A549 (cell line): ENCODE measurements around the gene SCG2. TPM values are rescaled to one million over a fixed set of nuclear protein-coding genes. Genes with fewer than 3 reads are reported as not detected.

Experiments used
- ATAC-seq, 2 experiments: fragments of 200-7000 bp in 1 of 2; fragments of >200 bp in 1 of 2; cut with Nextera tagmentation in 1 of 2; cut with Tn5 transposase in 1 of 2; 3 replicates each; pipeline versions ENCODE4 v1.8.0 to v1.9.1; 2018 to 2020; ENCODE audit warnings: mild to moderate bottlenecking in 1 of 2, moderate library complexity in 1 of 2
- CTCF ChIA-PET: fragments of 300-600 bp; sonication (Branson Sonifier 250); formaldehyde crosslinking; extraction: SDS; loops from one replicate; lab custom pipeline; 2021; ENCODE audit warnings: antibody characterized with exemption, inconsistent platforms; lab: Yijun Ruan, JAX
- POLR2A ChIA-PET: fragments of 350-600 bp; formaldehyde crosslinking; extraction: SDS; loops from one replicate; lab custom pipeline; 2021; ENCODE audit warnings: antibody characterized with exemption, inconsistent platforms; lab: Yijun Ruan, JAX
- DNase-seq, 2 experiments: peaks; one replicate each; pipeline versions ENCODE4 v3.0.0 to v3.0.0-alpha.2; 2011 to 2016; ENCODE audit warnings: low read depth in 1 of 2, low spot score in 1 of 2
- FAIRE-seq: peaks from 2 replicates; lab custom pipeline; 2011; peaks lifted over from hg19 to GRCh38; lab: Jason Lieb, UNC
- H3K27ac ChIP-seq, 2 experiments: fragments of >200 bp; sonication (Bioruptor Twin); formaldehyde crosslinking; 3 replicates each; pipeline ENCODE4 v1.5.1; 2016 to 2017
- H3K4me1 ChIP-seq: fragments of >200 bp; sonication (Bioruptor Twin); formaldehyde crosslinking; 3 replicates; pipeline ENCODE4 v1.6.1; 2016
- H3K4me2 ChIP-seq: fragments of >200 bp; sonication (Bioruptor Twin); formaldehyde crosslinking; 3 replicates; pipeline ENCODE4 v1.6.1; 2016
- H3K4me3 ChIP-seq: fragments of >200 bp; sonication (Bioruptor Twin); formaldehyde crosslinking; 3 replicates; pipeline ENCODE4 v1.5.1; 2016
- H3K9me3 ChIP-seq: fragments of >200 bp; sonication (Bioruptor Twin); formaldehyde crosslinking; 3 replicates; pipeline ENCODE4 v1.6.1; 2016
- BHLHE40 ChIP-seq: IDR thresholded peaks from 2 replicates; pipeline ENCODE4 v1.6.1; 2012; ENCODE audit warnings: low read depth, low read length, inconsistent platforms
- CBX2 ChIP-seq: fragments of 200-600 bp; sonication (generic); IDR thresholded peaks from 2 replicates; pipeline ENCODE4 v1.6.1; 2016; ENCODE audit warnings: low read depth, mild to moderate bottlenecking, borderline replicate concordance
- CBX8 ChIP-seq: fragments of 200-600 bp; sonication (generic); IDR thresholded peaks from 2 replicates; pipeline ENCODE4 v1.6.1; 2016
- CEBPB ChIP-seq, 2 experiments: fragments of >200 bp in 1 of 2; sonication (Bioruptor Twin) in 1 of 2; formaldehyde crosslinking in 1 of 2; IDR thresholded peaks; 2 replicates each; pipeline ENCODE4 v1.6.1; 2012 to 2016
- CHD2 ChIP-seq: fragments of 150-350 bp; IDR thresholded peaks from 2 replicates; pipeline ENCODE4 v1.6.1; 2014; ENCODE audit warnings: low read length; ENCODE audit not compliant: partially characterized antibody
- CHD4 ChIP-seq: fragments of 200-600 bp; sonication (generic); IDR thresholded peaks from 2 replicates; pipeline ENCODE4 v1.6.1; 2016; ENCODE audit warnings: antibody characterized with exemption, mild to moderate bottlenecking, borderline replicate concordance
- EP300 ChIP-seq, 2 experiments: fragments of >200 bp; sonication (Bioruptor Twin); formaldehyde crosslinking; IDR thresholded peaks; 2 replicates in 1 of 2; 3 replicates in 1 of 2; pipeline ENCODE4 v1.6.1; 2016 to 2017
- ESRRA ChIP-seq: fragments of 150-350 bp; IDR thresholded peaks from 2 replicates; pipeline ENCODE4 v1.6.1; 2014; ENCODE audit warnings: mild to moderate bottlenecking, low read length, borderline replicate concordance
- FOSB ChIP-seq: fragments of 250-450 bp; sonication (Bioruptor Pico); IDR thresholded peaks from 2 replicates; pipeline ENCODE4 v1.5.0; 2020; ENCODE audit warnings: mild to moderate bottlenecking, moderate library complexity
- FOSL2 ChIP-seq, 2 experiments: fragments of 450-650 bp in 1 of 2; fragments of >200 bp in 1 of 2; sonication (Bioruptor Twin) in 1 of 2; formaldehyde crosslinking; IDR thresholded peaks; 2 replicates each; pipeline versions ENCODE4 v1.5.0 to v1.6.1; 2016 to 2020; ENCODE audit warnings: mild to moderate bottlenecking in 1 of 2, moderate library complexity in 1 of 2
- FOXS1 ChIP-seq: fragments of 250-450 bp; sonication (Bioruptor Pico); IDR thresholded peaks from 2 replicates; pipeline ENCODE4 v1.5.0; 2020; ENCODE audit warnings: mild to moderate bottlenecking, moderate library complexity
- HDAC2 ChIP-seq: fragments of 200-600 bp; sonication (generic); IDR thresholded peaks from 2 replicates; pipeline ENCODE4 v1.6.1; 2016
- HEYL ChIP-seq: fragments of 250-450 bp; sonication (Bioruptor Pico); IDR thresholded peaks from 2 replicates; pipeline ENCODE4 v1.8.0; 2021; ENCODE audit warnings: mild to moderate bottlenecking, moderate library complexity
- HOXB5 ChIP-seq: fragments of 250-450 bp; sonication (Bioruptor Pico); IDR thresholded peaks from 2 replicates; pipeline ENCODE4 v1.5.0; 2020; ENCODE audit warnings: mild to moderate bottlenecking, moderate library complexity
- JUN ChIP-seq, 2 experiments: fragments of >200 bp; sonication (Bioruptor Twin); formaldehyde crosslinking; IDR thresholded peaks; 2 replicates in 1 of 2; 3 replicates in 1 of 2; pipeline ENCODE4 v1.6.1; 2016 to 2017
- KDM5A ChIP-seq: fragments of 200-600 bp; sonication (generic); IDR thresholded peaks from 2 replicates; pipeline ENCODE4 v1.6.1; 2016; ENCODE audit warnings: antibody characterized with exemption, mild to moderate bottlenecking
- MAZ ChIP-seq: fragments of 150-350 bp; IDR thresholded peaks from 2 replicates; pipeline ENCODE4 v1.6.1; 2014; ENCODE audit warnings: antibody characterized with exemption, low read depth, low read length, borderline replicate concordance
- NFE2L2 ChIP-seq: fragments of 150-350 bp; conservative IDR thresholded peaks from 2 replicates; pipeline ENCODE4 v1.6.1; 2014; ENCODE audit warnings: low read length
- NPAS2 ChIP-seq: fragments of 250-450 bp; sonication (Bioruptor Pico); IDR thresholded peaks from 2 replicates; pipeline ENCODE4 v1.8.0; 2022; ENCODE audit warnings: mild to moderate bottlenecking, moderate library complexity, borderline replicate concordance
- PHF8 ChIP-seq: fragments of 200-600 bp; sonication (generic); IDR thresholded peaks from 2 replicates; pipeline ENCODE4 v1.6.1; 2016; ENCODE audit warnings: low read depth, mild to moderate bottlenecking, antibody characterized with exemption, moderate library complexity, borderline replicate concordance
- POLR2A ChIP-seq: IDR thresholded peaks from 2 replicates; pipeline ENCODE4 v1.6.1; 2012; ENCODE audit warnings: mild to moderate bottlenecking, low read length
- RAD21 ChIP-seq, 2 experiments: fragments of >200 bp in 1 of 2; sonication (Bioruptor Twin) in 1 of 2; formaldehyde crosslinking in 1 of 2; IDR thresholded peaks in 1 of 2; conservative IDR thresholded peaks in 1 of 2; 2 replicates in 1 of 2; 3 replicates in 1 of 2; pipeline ENCODE4 v1.6.1; 2012 to 2018; ENCODE audit warnings: inconsistent platforms in 1 of 2
- RARB ChIP-seq: fragments of 250-450 bp; sonication (Bioruptor Pico); IDR thresholded peaks from 2 replicates; pipeline ENCODE4 v1.8.0; 2021; ENCODE audit warnings: mild to moderate bottlenecking, moderate library complexity
- RCOR1 ChIP-seq: fragments of 150-350 bp; IDR thresholded peaks from 2 replicates; pipeline ENCODE4 v1.6.1; 2014; ENCODE audit warnings: antibody characterized with exemption, low read length, low read depth
- RNF2 ChIP-seq: fragments of 200-600 bp; sonication (generic); IDR thresholded peaks from 2 replicates; pipeline ENCODE4 v1.6.1; 2016; ENCODE audit warnings: low read depth, mild to moderate bottlenecking, antibody characterized with exemption, moderate library complexity, borderline replicate concordance
- SMC3 ChIP-seq: fragments of >200 bp; sonication (Bioruptor Twin); formaldehyde crosslinking; IDR thresholded peaks from 3 replicates; pipeline ENCODE4 v1.6.1; 2018; ENCODE audit warnings: inconsistent platforms
- SREBF2 ChIP-seq: fragments of 450-650 bp; IDR thresholded peaks from 2 replicates; pipeline ENCODE4 v1.6.1; 2014; ENCODE audit warnings: mild to moderate bottlenecking, moderate library complexity
- TFCP2L1 ChIP-seq: fragments of 250-450 bp; sonication (Bioruptor Pico); IDR thresholded peaks from 2 replicates; pipeline ENCODE4 v1.5.0; 2021; ENCODE audit warnings: mild to moderate bottlenecking
- TP53 ChIP-seq: fragments of 250-450 bp; sonication (Bioruptor Pico); IDR thresholded peaks from 2 replicates; pipeline ENCODE4 v1.5.0; 2021; ENCODE audit warnings: mild to moderate bottlenecking, moderate library complexity
- ZC3H11A ChIP-seq: fragments of 450-650 bp; IDR thresholded peaks from 2 replicates; pipeline ENCODE4 v1.6.1; 2014; ENCODE audit warnings: antibody characterized with exemption, mild to moderate bottlenecking
- ZFP36 ChIP-seq: fragments of 450-650 bp; IDR thresholded peaks from 2 replicates; pipeline ENCODE4 v1.6.1; 2014; ENCODE audit warnings: borderline replicate concordance; ENCODE audit not compliant: partially characterized antibody
- ZNF302 ChIP-seq: fragments of 250-450 bp; sonication (Bioruptor Pico); IDR thresholded peaks from 2 replicates; pipeline ENCODE4 v1.9.0; 2021; ENCODE audit warnings: inconsistent platforms, mild to moderate bottlenecking, moderate library complexity
- WGBS: methylation state at CpG from one replicate; pipeline ENCODE4 v1.1.6; 2017; ENCODE audit errors: missing lambda C conversion rate; 5-methylcytosine and 5-hydroxymethylcytosine counted together
- polyA plus RNA-seq, 4 experiments: library from polyadenylated mRNA; depleted of rRNA in 3 of 4; stranded (reverse); fragments of >200 nt; fragmentation: RNase III in 1 of 4; extraction: RNeasy Plus Mini Kit Qiagen cat#74134 plus additional on column Dnase treatment in 1 of 4; gene quantifications; 2 replicates in 3 of 4; 3 replicates in 1 of 4; pipeline ENCODE4 v1.2.3, GENCODE V29; 2011 to 2017
- TF ChIP-seq, protein P1 (sequence below): IDR thresholded peaks from 2 replicates; pipeline ENCODE4 v1.6.1; 2012
- TF ChIP-seq, protein P2 (sequence below): fragments of >200 bp; sonication (Bioruptor Twin); formaldehyde crosslinking; IDR thresholded peaks from 3 replicates; pipeline ENCODE4 v1.6.1; 2016
- TF ChIP-seq, protein P3 (sequence below): fragments of 250-450 bp; sonication (Bioruptor Pico); IDR thresholded peaks from 2 replicates; pipeline ENCODE4 v1.5.0; 2020; ENCODE audit warnings: low read depth, mild to moderate bottlenecking, moderate library complexity
- TF ChIP-seq, protein P4 (sequence below): fragments of 450-650 bp; IDR thresholded peaks from 2 replicates; pipeline ENCODE4 v1.6.1; 2014; ENCODE audit warnings: antibody characterized with exemption
- TF ChIP-seq, protein P5 (sequence below): fragments of >200 bp; sonication (Bioruptor Twin); formaldehyde crosslinking; IDR thresholded peaks from 2 replicates; pipeline ENCODE4 v1.6.1; 2016
- TF ChIP-seq, protein P6 (sequence below): IDR thresholded peaks from 2 replicates; pipeline ENCODE4 v1.6.1; 2012

The SCG2 gene
- polyA plus RNA-seq, 2 of the 4 experiments (the other 2 are of a cell fraction) = 0.84 to 10.2 TPM

DNA sequence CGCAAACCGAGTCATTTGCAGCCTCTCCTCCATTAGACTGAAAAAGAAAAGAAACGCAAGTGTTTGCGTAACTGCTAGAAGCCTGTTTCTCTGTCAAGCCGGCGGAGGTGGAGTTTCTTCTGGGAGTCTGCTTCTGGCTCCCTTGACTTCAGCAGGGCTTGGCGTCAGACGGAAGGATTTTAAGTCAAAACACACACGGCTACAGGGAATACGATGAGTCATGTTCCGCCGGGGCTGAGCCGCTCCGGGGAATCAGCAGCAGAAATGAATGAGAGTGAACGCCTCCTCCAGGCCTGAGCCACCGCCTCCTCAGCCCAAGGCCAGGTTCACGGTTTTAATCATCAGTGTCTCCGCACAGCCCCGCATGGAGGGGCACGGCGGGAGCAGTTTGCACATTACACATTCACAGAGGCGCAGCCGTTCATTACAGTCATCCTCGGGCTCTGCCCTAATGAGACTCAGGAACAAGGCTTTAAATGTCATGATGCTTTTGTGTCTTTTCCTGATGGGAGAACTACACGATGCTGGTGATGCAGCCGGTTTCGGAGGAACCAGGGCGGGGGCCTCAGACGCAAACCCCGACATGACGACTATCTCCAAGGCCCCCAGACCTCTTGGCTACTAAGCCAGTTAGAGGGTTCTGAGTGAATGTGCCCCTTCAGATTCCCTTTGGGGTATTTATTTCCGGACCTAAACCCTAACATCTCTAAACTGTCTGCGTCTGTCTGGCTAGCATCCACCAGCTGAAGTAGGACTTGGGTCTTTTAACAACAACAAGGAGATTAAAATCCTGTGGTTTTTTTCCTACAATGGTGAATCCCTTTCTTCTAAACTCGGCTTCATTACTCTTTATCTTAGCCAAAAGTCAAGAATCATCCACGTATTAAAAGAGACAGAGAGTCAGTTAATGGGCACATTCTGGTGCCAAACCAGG is 11.1 kb upstream of the SCG2 start:
- WGBS = 7% methylated on average over 35 of the region's 35 CpGs
- H3K9me3 ChIP-seq = no peaks in the 10 kb centered on the region
- ATAC-seq = peak; percentile 99 to 100
- peak overlapping the region; percentile 96 for H3K4me2 ChIP-seq
- POLR2A ChIA-PET = no interaction called here
- FAIRE-seq = peak; percentile 74
- H3K27ac ChIP-seq = peak overlapping the region; percentile 77 to 85
- peak overlapping the region; percentile 38 for H3K4me3 ChIP-seq
- peaks cover 20% of the 10 kb centered on the region for H3K4me1 ChIP-seq
- DNase-seq = peak; percentile 90 to 96
- CTCF ChIA-PET = interaction anchor here (1.4 kb wide), 1 partner anchor 366 kb away, joined by 3 read pairs; no protein-coding TSS in a partner anchor
- TF ChIP-seq BHLHE40 (no peak), ZNF302 (CRISPR knock-in tag) (no peak), POLR2A (0 out of 2 replicates have a peak, but pooled peaks have one; percentile 18), CEBPB (IDR thresholded peaks at IDR 0.05) (peak; percentile 74 to 93), NFE2L2 (peak; percentile 53; the same call in 1 of the 2 replicates), EP300 (IDR thresholded peaks at IDR 0.05) (no peak), TFCP2L1 (CRISPR knock-in tag) (no peak), SREBF2 (no peak), RAD21 (conservative IDR thresholded peaks at IDR 0.05 in 1 of 2, IDR thresholded peaks at IDR 0.05 in 1 of 2) (peak; percentile 29 to 55), CHD2 (no peak), ZC3H11A (no peak), FOSL2 (IDR thresholded peaks at IDR 0.05) (peak; percentile 80), FOSL2 (CRISPR knock-in tag; IDR thresholded peaks at IDR 0.05) (peak; percentile 97), MAZ (no peak), TP53 (CRISPR knock-in tag) (no peak), JUN (IDR thresholded peaks at IDR 0.05) (peak; percentile 51 to 62; a peak in 1 of 5 replicates), ZFP36 (no peak), CHD4 (no peak), RNF2 (no peak), FOSB (CRISPR knock-in tag) (no peak), CBX8 (no peak), FOXS1 (CRISPR knock-in tag) (no peak), SMC3 (peak; percentile 40; the same call in 2 of the 3 replicates), HDAC2 (no peak), RCOR1 (no peak), CBX2 (no peak), RARB (no peak), PHF8 (no peak), HEYL (CRISPR knock-in tag) (no peak), HOXB5 (no peak), KDM5A (no peak), ESRRA (no peak), NPAS2 (no peak)
- TF ChIP-seq, protein P1, sequence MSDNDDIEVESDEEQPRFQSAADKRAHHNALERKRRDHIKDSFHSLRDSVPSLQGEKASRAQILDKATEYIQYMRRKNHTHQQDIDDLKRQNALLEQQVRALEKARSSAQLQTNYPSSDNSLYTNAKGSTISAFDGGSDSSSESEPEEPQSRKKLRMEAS = peak; percentile 63
- TF ChIP-seq, protein P2, sequence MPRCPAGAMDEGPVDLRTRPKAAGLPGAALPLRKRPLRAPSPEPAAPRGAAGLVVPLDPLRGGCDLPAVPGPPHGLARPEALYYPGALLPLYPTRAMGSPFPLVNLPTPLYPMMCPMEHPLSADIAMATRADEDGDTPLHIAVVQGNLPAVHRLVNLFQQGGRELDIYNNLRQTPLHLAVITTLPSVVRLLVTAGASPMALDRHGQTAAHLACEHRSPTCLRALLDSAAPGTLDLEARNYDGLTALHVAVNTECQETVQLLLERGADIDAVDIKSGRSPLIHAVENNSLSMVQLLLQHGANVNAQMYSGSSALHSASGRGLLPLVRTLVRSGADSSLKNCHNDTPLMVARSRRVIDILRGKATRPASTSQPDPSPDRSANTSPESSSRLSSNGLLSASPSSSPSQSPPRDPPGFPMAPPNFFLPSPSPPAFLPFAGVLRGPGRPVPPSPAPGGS = no peak
- TF ChIP-seq, protein P3, sequence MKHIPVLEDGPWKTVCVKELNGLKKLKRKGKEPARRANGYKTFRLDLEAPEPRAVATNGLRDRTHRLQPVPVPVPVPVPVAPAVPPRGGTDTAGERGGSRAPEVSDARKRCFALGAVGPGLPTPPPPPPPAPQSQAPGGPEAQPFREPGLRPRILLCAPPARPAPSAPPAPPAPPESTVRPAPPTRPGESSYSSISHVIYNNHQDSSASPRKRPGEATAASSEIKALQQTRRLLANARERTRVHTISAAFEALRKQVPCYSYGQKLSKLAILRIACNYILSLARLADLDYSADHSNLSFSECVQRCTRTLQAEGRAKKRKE (CRISPR knock-in tag) = no peak
- TF ChIP-seq, protein P4, sequence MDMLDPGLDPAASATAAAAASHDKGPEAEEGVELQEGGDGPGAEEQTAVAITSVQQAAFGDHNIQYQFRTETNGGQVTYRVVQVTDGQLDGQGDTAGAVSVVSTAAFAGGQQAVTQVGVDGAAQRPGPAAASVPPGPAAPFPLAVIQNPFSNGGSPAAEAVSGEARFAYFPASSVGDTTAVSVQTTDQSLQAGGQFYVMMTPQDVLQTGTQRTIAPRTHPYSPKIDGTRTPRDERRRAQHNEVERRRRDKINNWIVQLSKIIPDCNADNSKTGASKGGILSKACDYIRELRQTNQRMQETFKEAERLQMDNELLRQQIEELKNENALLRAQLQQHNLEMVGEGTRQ = no peak
- TF ChIP-seq, protein P5, sequence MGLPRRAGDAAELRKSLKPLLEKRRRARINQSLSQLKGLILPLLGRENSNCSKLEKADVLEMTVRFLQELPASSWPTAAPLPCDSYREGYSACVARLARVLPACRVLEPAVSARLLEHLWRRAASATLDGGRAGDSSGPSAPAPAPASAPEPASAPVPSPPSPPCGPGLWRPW = no peak
- TF ChIP-seq, protein P6, sequence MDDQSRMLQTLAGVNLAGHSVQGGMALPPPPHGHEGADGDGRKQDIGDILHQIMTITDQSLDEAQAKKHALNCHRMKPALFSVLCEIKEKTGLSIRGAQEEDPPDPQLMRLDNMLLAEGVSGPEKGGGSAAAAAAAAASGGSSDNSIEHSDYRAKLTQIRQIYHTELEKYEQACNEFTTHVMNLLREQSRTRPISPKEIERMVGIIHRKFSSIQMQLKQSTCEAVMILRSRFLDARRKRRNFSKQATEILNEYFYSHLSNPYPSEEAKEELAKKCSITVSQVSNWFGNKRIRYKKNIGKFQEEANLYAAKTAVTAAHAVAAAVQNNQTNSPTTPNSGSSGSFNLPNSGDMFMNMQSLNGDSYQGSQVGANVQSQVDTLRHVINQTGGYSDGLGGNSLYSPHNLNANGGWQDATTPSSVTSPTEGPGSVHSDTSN = no peak
